HEK293 (cell line): Measurements from ENCODE around the gene TOMT.

Source experiments
- CTCF ChIA-PET: fragments of 350-600 bp; formaldehyde crosslinking; extraction: SDS; loops from one replicate; lab custom pipeline; 2021; ENCODE audit warnings: antibody characterized with exemption; lab: Yijun Ruan, JAX
- POLR2A ChIA-PET: fragments of 300-600 bp; formaldehyde crosslinking; extraction: SDS; loops from one replicate; lab custom pipeline; 2020; ENCODE audit warnings: antibody characterized with exemption, inconsistent platforms; lab: Yijun Ruan, JAX
- H3K27ac ChIP-seq: fragments of 200-500 bp; sonication (Bioruptor generic); 2 replicates; pipeline ENCODE4 v1.5.1; 2014; ENCODE audit warnings: low read depth, low read length, control low read depth, inconsistent platforms; ENCODE audit errors: extremely low read depth
- H3K36me3 ChIP-seq, 2 experiments: fragments of 200-500 bp in 1 of 2; sonication (Bioruptor generic) in 1 of 2; 1 replicate in 1 of 2; 2 replicates in 1 of 2; pipeline ENCODE4 v1.5.1; 2014 to 2017; ENCODE audit warnings: inconsistent platforms in 2 of 2, low read length in 2 of 2; ENCODE audit not compliant: control insufficient read depth in 2 of 2, insufficient read depth in 1 of 2
- H3K4me1 ChIP-seq: fragments of 200-500 bp; sonication (Bioruptor generic); 2 replicates; pipeline ENCODE4 v1.5.1; 2014; ENCODE audit warnings: mild to moderate bottlenecking, low read length, inconsistent platforms; ENCODE audit not compliant: control insufficient read depth, insufficient read depth
- H3K4me3 ChIP-seq: 2 replicates; pipeline ENCODE4 v1.5.1; 2011; ENCODE audit warnings: low read depth, mild to moderate bottlenecking, control low read depth, low read length, moderate library complexity
- H3K9me3 ChIP-seq: fragments of 200-500 bp; sonication (Bioruptor generic); 2 replicates; pipeline ENCODE4 v1.5.1; 2014; ENCODE audit warnings: low read depth, low read length, inconsistent platforms; ENCODE audit not compliant: control insufficient read depth, insufficient read depth
- EGR2 ChIP-seq: fragments of 450-650 bp; formaldehyde crosslinking; IDR thresholded peaks from 2 replicates; pipeline ENCODE4 v1.5.1; 2016; ENCODE audit warnings: low read depth, missing biosample characterization, missing genetic modification characterization
- HOXA7 ChIP-seq: sonication (generic); formaldehyde crosslinking; IDR thresholded peaks from 2 replicates; pipeline ENCODE4 v1.8.1; 2022; ENCODE audit warnings: missing genetic modification reagents, borderline replicate concordance
- MYNN ChIP-seq: fragments of 450-650 bp; formaldehyde crosslinking; IDR thresholded peaks from 2 replicates; pipeline ENCODE4 v1.5.1; 2016; ENCODE audit warnings: missing biosample characterization, missing genetic modification characterization, borderline replicate concordance
- ZBTB1 ChIP-seq: fragments of 450-650 bp; formaldehyde crosslinking; IDR thresholded peaks from 2 replicates; pipeline ENCODE4 v1.5.1; 2016; ENCODE audit warnings: missing biosample characterization, missing genetic modification characterization
- ZFHX2 ChIP-seq: fragments of 450-650 bp; formaldehyde crosslinking; conservative IDR thresholded peaks from 2 replicates; pipeline ENCODE4 v1.5.1; 2016; ENCODE audit warnings: missing biosample characterization, missing genetic modification characterization
- ZFP41 ChIP-seq: fragments of 450-650 bp; formaldehyde crosslinking; IDR thresholded peaks from 2 replicates; pipeline ENCODE4 v1.5.1; 2016; ENCODE audit warnings: missing biosample characterization, missing genetic modification characterization, borderline replicate concordance
- ZFP69B ChIP-seq: fragments of 450-650 bp; formaldehyde crosslinking; IDR thresholded peaks from 2 replicates; pipeline ENCODE4 v1.5.1; 2016; ENCODE audit warnings: missing biosample characterization, missing genetic modification characterization
- ZNF140 ChIP-seq: fragments of 450-650 bp; formaldehyde crosslinking; IDR thresholded peaks from 2 replicates; pipeline ENCODE4 v1.5.1; 2016; ENCODE audit warnings: missing biosample characterization, missing genetic modification characterization
- ZNF292 ChIP-seq: fragments of 450-650 bp; formaldehyde crosslinking; IDR thresholded peaks from 2 replicates; pipeline ENCODE4 v1.5.1; 2016; ENCODE audit warnings: low read depth, missing biosample characterization, missing genetic modification characterization, borderline replicate concordance
- ZNF37A ChIP-seq: fragments of 450-650 bp; IDR thresholded peaks from 2 replicates; pipeline ENCODE4 v1.5.1; 2018; ENCODE audit warnings: missing biosample characterization, missing genetic modification characterization
- ZNF391 ChIP-seq: fragments of 450-650 bp; formaldehyde crosslinking; IDR thresholded peaks from 2 replicates; pipeline ENCODE4 v1.5.1; 2016; ENCODE audit warnings: low read depth, missing biosample characterization, missing genetic modification characterization, borderline replicate concordance
- ZNF529 ChIP-seq: fragments of 450-650 bp; formaldehyde crosslinking; IDR thresholded peaks from 2 replicates; pipeline ENCODE4 v1.5.1; 2017; ENCODE audit warnings: missing genetic modification characterization, missing biosample characterization; ENCODE audit not compliant: insufficient replicate concordance
- ZNF544 ChIP-seq: fragments of 450-650 bp; formaldehyde crosslinking; IDR thresholded peaks from 2 replicates; pipeline ENCODE4 v1.5.0; 2017; ENCODE audit warnings: missing biosample characterization, missing genetic modification characterization
- ZNF776 ChIP-seq: fragments of 450-650 bp; formaldehyde crosslinking; IDR thresholded peaks from 2 replicates; pipeline ENCODE4 v1.5.0; 2017; ENCODE audit warnings: missing biosample characterization, missing genetic modification characterization, borderline replicate concordance
- ZNF792 ChIP-seq: fragments of 450-650 bp; formaldehyde crosslinking; IDR thresholded peaks from 2 replicates; pipeline ENCODE4 v1.5.1; 2016; ENCODE audit warnings: missing biosample characterization, missing genetic modification characterization
- TF ChIP-seq, protein P1 (sequence below): fragments of 450-650 bp; formaldehyde crosslinking; IDR thresholded peaks from 2 replicates; pipeline ENCODE4 v1.5.1; 2016; ENCODE audit warnings: missing biosample characterization, missing genetic modification characterization, borderline replicate concordance
- TF ChIP-seq, protein P2 (sequence below): fragments of 450-650 bp; formaldehyde crosslinking; IDR thresholded peaks from 2 replicates; pipeline ENCODE4 v1.5.1; 2016; ENCODE audit warnings: missing biosample characterization, missing genetic modification characterization
- TF ChIP-seq, protein P3 (sequence below): fragments of 450-650 bp; formaldehyde crosslinking; IDR thresholded peaks from 2 replicates; pipeline ENCODE4 v1.5.1; 2017; ENCODE audit warnings: missing biosample characterization, missing genetic modification characterization

Gene TOMT

DNA sequence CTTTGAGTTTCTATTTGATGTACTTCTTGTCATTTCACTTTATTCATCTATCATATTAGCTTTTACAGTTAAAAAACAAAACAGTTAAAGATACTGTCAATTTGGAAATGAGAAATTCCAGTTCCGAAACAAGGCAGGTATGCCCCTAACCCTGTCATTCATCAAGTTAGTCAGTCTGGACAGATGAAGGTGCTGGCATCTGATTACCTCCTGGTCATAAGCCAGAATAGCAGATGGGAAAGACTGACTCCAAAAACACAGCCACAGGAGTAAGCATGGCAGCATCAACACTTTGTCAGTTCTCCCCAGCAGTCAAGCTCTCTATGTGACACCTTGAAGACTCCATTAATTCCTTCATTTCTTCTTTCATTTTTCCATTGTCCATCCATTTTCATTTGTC lies 20.8 kb upstream of the TOMT start:
- POLR2A ChIA-PET: interaction anchor here (0.6 to 1.1 kb wide), 3 partner anchors 16 to 89 kb away, joined by 3 to 4 read pairs (median 3); no protein-coding TSS in a partner anchor
- no peak for TF ChIP-seq ZNF544 (tag by site-specific recombination)
- no peak for TF ChIP-seq ZNF140 (tag by site-specific recombination)
- no peak for TF ChIP-seq ZFP69B (tag by site-specific recombination)
- TF ChIP-seq MYNN: no peak
- no peak for TF ChIP-seq ZBTB1 (tag by site-specific recombination)
- no peak for TF ChIP-seq HOXA7
- TF ChIP-seq ZNF292 (tag by site-specific recombination): no peak
- TF ChIP-seq ZNF792 (tag by site-specific recombination): no peak
- TF ChIP-seq ZNF776 (tag by site-specific recombination): no peak
- TF ChIP-seq, protein P1, sequence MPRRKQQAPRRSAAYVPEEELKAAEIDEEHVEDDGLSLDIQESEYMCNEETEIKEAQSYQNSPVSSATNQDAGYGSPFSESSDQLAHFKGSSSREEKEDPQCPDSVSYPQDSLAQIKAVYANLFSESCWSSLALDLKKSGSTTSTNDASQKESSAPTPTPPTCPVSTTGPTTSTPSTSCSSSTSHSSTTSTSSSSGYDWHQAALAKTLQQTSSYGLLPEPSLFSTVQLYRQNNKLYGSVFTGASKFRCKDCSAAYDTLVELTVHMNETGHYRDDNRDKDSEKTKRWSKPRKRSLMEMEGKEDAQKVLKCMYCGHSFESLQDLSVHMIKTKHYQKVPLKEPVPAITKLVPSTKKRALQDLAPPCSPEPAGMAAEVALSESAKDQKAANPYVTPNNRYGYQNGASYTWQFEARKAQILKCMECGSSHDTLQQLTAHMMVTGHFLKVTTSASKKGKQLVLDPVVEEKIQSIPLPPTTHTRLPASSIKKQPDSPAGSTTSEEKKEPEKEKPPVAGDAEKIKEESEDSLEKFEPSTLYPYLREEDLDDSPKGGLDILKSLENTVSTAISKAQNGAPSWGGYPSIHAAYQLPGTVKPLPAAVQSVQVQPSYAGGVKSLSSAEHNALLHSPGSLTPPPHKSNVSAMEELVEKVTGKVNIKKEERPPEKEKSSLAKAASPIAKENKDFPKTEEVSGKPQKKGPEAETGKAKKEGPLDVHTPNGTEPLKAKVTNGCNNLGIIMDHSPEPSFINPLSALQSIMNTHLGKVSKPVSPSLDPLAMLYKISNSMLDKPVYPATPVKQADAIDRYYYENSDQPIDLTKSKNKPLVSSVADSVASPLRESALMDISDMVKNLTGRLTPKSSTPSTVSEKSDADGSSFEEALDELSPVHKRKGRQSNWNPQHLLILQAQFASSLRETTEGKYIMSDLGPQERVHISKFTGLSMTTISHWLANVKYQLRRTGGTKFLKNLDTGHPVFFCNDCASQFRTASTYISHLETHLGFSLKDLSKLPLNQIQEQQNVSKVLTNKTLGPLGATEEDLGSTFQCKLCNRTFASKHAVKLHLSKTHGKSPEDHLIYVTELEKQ (tag by site-specific recombination): no peak
- TF ChIP-seq, protein P2, sequence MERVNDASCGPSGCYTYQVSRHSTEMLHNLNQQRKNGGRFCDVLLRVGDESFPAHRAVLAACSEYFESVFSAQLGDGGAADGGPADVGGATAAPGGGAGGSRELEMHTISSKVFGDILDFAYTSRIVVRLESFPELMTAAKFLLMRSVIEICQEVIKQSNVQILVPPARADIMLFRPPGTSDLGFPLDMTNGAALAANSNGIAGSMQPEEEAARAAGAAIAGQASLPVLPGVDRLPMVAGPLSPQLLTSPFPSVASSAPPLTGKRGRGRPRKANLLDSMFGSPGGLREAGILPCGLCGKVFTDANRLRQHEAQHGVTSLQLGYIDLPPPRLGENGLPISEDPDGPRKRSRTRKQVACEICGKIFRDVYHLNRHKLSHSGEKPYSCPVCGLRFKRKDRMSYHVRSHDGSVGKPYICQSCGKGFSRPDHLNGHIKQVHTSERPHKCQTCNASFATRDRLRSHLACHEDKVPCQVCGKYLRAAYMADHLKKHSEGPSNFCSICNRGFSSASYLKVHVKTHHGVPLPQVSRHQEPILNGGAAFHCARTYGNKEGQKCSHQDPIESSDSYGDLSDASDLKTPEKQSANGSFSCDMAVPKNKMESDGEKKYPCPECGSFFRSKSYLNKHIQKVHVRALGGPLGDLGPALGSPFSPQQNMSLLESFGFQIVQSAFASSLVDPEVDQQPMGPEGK (tag by site-specific recombination): no peak
- TF ChIP-seq ZNF37A (tag by site-specific recombination): no peak
- TF ChIP-seq ZFP41 (tag by site-specific recombination): no peak
- TF ChIP-seq ZNF391 (tag by site-specific recombination): no peak
- TF ChIP-seq, all 188 proteins: peak for 0
- no peaks in the 10 kb centered on the region for H3K4me1 ChIP-seq
- no peak overlapping the region for H3K27ac ChIP-seq
- H3K9me3 ChIP-seq: no peaks in the 10 kb centered on the region
- H3K36me3 ChIP-seq: peaks cover 0 to 24% of the 10 kb centered on the region in 2 experiments; a peak in 1 of 3 replicates
- CTCF ChIA-PET: interaction anchor here (0.6 to 4.7 kb wide), 4 partner anchors 17 to 352 kb away, joined by 3 to 60 read pairs (median 3); no protein-coding TSS in a partner anchor
- H3K4me3 ChIP-seq: no peak overlapping the region

DNA sequence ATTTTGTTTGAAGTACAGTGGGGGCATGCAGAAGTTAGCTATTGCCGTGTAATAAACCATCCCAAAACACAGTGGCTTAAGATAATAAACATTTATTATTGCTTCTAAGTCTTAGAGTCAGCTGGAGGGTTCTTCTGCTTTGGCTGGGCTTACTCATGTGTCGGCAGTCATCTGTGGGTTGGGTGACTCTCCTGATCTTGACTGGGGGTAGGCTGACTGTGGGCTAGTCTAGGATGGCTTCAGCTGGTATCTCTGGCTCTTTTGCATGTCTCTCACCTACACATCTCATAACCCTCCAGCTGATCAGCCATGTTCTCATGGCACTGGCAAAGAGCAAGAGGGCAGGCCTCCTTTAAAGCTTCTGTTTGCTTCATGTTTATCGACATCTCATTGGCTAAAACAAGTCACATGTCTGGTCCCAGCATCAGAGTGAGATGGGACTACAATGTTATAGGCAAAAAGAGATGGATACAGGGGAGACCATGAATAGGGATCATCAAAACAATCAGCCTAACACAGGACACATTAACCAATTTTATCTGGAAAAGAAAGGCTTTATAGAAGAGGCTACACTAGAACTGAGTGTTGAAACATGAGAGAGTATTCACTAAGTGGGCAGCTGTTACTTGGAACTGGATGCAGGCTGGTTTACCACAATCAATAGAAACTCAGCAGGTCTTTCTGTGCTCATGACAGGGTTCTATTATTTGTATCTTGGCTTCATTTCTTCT lies 19.9 kb upstream of the TOMT start:
- H3K36me3 ChIP-seq: peaks cover 0 to 32% of the 10 kb centered on the region in 2 experiments; a peak in 1 of 3 replicates
- no peak overlapping the region for H3K4me3 ChIP-seq
- ChIA-PET CTCF (interaction anchor here (0.6 to 4.7 kb wide), 4 partner anchors 59 to 107 kb away, joined by 3 to 60 read pairs (median 4); no protein-coding TSS in a partner anchor), POLR2A (interaction anchor here (0.7 to 1.1 kb wide), 3 partner anchors 15 to 90 kb away, joined by 3 to 4 read pairs (median 3); partner anchors contain the start of gene ANAPC15)
- H3K27ac ChIP-seq: no peak overlapping the region
- no peaks in the 10 kb centered on the region for H3K4me1 ChIP-seq
- TF ChIP-seq ZFHX2 (tag by site-specific recombination) (0 out of 2 replicates have a peak, but pooled peaks have one; percentile 21), ZNF529 (tag by site-specific recombination) (no peak), EGR2 (0 out of 2 replicates have a peak, but pooled peaks have one; percentile 28)
- TF ChIP-seq, protein P3, sequence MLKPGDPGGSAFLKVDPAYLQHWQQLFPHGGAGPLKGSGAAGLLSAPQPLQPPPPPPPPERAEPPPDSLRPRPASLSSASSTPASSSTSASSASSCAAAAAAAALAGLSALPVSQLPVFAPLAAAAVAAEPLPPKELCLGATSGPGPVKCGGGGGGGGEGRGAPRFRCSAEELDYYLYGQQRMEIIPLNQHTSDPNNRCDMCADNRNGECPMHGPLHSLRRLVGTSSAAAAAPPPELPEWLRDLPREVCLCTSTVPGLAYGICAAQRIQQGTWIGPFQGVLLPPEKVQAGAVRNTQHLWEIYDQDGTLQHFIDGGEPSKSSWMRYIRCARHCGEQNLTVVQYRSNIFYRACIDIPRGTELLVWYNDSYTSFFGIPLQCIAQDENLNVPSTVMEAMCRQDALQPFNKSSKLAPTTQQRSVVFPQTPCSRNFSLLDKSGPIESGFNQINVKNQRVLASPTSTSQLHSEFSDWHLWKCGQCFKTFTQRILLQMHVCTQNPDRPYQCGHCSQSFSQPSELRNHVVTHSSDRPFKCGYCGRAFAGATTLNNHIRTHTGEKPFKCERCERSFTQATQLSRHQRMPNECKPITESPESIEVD (tag by site-specific recombination): no peak
- no peaks in the 10 kb centered on the region for H3K9me3 ChIP-seq
